HTERT RPE-1 (cell line): ENCODE results near the gene PPP1R13B.

Experiments used
- in situ Hi-C: fragments of 300-500 bp; cut with MboI; formaldehyde crosslinking; loops from 4 replicates; pipeline ENCODE4 v1.14.3; 2020; ENCODE audit warnings: low sequenced_read_pairs

PPP1R13B gene

DNA sequence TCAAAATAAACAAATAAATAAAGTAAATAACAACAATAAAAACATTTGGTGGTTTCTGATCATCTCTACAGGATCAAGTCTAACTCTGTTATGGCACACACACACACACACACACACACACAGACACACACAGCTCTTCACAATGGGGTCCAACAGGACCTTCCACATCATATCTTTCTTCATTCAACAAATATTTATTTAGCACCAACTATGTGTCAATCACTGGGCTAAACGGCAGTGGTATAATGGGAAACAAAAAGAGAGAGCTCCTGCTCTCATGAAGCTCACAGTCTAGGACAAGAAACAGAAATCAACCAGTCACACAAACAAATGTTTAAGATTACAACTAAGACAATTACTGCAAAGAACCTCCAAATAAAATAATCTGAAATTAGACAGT, 9.3 kb downstream of the PPP1R13B start:
- in situ Hi-C loops: no loop called here

GRCh38 chr14:103836976-103837725, 10.2 kb downstream of the PPP1R13B start:
- in situ Hi-C loops: no loop called here

DNA sequence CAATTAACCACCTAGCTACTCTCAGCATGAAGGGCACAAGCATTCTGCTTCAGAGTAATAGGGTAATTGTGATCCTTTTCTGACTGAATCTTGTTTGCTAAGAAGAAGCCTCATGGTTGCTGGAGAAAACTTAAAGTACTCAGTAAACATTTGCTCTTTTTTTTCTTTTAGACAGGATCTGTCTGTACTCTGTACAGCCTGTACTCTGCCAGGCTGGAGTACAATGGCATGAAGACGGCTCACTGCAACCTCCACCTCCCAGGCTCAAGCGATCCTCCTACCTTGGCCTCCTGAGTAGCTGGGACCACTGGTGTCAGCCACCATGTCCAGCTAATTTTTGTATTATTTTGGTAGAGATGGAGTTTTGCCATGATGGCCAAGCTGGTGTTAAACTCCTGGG, 12.4 kb downstream of the PPP1R13B start:
- in situ Hi-C loops: no loop called here

DNA sequence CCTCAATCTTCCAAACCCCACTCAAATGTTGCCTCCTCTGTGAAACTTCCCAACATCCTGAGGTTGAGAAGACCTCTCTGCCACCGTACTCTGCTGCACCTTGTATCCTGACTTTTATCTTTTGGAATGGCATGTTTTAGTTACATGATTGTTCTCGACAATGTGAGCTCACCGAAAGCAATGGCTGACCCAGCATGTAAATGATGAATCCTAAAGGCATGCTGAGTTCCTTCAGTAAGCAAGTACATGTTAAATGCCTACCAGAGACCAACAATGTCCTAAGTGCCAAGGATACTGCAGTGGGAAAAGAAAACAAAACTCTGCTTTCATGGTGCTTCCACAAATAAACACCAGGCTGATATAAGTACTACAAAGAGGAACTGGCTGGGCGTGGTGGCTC, 13.7 kb downstream of the PPP1R13B start:
- in situ Hi-C loops: no loop called here

- in situ Hi-C loops: no loop called here
Measured at GRCh38 chr14:103832046-103832445, 15.3 kb downstream of the PPP1R13B start.

DNA sequence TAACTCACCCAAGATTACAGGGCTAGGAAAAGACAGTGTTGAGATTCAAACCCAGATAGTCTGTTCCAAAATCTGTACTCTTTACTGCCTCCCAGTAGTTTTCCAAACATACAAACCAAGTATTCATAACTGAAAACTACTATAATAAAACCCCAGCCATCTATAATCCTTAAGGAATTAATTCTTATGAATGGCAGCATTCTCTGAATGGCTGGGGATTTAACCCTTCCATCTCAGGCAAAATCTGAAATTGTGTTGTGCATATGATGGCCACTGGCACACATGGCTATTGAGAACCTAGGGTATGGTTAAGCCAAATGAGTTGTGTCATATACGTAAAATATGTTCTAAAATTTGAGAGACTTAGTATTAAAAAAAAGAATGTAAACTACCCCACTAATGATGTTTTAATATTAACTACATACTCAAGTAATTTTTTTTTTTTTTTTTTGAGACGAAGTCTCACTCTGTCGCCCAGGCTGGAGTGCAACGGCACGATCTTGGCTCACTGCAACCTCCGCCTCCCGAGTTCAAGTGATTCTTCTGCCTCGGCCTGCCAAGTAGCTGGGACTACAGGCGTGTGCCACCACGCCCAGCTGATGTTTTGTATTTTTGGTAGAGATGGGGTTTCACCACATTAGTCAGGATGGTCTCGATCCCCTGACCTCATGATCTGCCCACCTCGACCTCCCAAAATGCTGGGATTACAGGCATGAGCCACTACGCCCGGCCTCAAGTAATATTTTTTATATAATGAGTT, 16.7 kb downstream of the PPP1R13B start:
- in situ Hi-C loops: no loop called here

GRCh38 chr14:103828315-103828967, 18.9 kb downstream of the PPP1R13B start:
- in situ Hi-C loops: no loop called here

- in situ Hi-C loops: no loop called here
Measured at GRCh38 chr14:103825101-103825500, 22.3 kb downstream of the PPP1R13B start.

GRCh38 chr14:103820908-103821307, 26.5 kb downstream of the PPP1R13B start:
- in situ Hi-C loops: no loop called here

- in situ Hi-C loops: no loop called here
Measured at GRCh38 chr14:103820382-103820781, 27.0 kb downstream of the PPP1R13B start.

DNA sequence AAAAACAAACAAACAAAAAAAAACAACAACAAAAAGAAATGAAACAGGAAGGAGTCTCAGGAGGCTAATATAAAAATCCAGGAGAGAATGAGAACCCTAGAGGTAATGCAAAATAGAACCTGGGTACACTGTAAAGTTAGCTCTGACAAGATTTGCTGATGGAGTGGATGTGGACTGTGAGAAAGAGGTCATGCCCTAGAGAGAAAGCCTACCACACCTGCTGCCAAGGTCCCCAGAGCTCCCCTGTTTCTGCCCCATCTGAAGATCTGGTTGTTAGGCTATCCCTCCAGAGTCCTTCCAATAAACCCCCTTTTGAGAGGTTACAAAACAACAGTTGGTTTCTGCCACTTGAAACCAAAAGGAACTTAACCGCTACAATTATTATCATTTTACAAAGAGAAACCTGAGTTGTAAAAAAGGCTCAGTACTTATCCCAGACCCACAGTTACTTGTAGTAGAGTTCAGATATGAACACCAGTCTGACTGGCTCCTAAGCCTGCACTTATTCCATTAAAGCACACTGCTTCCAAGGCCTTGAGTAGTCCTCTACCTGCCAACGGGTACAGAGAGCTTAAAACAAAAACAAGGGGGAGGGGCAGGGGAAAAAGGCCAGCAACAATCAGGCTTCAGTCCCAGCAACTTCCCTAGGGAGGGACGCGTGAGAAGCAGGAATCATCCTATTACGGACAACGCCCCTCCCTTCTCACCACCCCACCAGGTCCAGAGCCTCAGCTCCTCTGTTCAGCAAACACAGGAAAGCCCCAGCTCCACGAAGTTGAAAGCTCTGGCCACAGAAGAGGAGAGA, 27.7 kb downstream of the PPP1R13B start:
- in situ Hi-C loops: no loop called here

DNA sequence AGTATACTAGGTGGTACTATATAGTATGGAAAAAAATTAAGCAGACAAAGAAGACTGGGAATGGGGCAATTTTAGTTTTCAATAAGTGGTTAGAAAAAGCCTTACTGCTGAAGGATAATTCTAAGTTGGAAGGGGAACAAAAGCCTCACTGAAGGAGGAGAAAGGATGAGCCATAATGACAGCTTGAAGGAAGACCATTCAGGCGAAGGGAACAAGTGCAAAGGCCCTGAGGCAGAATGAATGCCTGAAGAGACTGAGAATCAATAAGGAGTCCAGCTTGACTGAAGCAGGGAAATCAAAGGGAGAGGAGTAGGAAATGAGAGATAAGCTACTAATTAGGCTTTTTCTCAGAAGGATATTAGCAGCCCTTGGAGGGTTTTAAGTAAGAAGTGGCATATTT, 28.5 kb downstream of the PPP1R13B start:
- in situ Hi-C loops: no loop called here

- in situ Hi-C loops: no loop called here
Measured at GRCh38 chr14:103818422-103818821, 29.0 kb downstream of the PPP1R13B start.

DNA sequence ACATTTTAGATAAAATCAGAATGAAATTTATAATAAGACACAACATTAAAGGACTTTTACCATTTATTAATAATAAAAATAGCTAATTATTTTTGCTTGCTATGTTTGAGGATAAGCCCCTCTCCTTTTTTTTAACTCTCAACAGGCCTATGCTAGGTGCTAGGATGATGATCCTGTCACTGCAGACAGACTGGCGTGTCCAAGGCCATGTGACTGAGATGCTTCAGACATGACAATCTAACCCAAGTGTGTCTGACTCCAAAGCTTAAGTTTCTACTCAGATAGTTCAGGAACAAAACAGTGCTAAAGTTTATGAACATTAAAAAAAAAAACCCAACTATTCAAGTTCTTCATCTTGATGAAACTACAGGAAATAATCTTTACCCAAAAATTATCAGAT, 29.8 kb downstream of the PPP1R13B start:
- in situ Hi-C loops: no loop called here

GRCh38 chr14:103816991-103817390, 30.4 kb downstream of the PPP1R13B start:
- in situ Hi-C loops: no loop called here

DNA sequence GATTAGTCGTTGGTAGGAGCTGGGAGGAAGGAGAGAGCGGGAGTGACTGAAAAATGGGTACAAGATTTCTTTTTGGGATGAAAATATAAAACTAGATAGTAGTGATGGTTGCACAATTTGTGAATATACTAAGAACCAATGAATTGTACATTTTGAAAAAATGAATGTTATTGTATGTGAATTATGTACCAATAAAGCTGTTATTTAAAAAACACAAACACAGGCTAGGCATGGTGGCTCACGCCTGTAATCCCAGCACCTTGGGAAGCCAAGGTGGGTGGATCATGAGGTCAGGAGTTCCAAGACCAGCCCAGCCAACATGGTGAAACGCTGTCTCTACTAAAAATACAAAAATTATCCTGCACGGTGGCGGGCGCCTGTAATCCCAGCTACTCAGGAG, 32.1 kb downstream of the PPP1R13B start:
- in situ Hi-C loops: no loop called here

DNA sequence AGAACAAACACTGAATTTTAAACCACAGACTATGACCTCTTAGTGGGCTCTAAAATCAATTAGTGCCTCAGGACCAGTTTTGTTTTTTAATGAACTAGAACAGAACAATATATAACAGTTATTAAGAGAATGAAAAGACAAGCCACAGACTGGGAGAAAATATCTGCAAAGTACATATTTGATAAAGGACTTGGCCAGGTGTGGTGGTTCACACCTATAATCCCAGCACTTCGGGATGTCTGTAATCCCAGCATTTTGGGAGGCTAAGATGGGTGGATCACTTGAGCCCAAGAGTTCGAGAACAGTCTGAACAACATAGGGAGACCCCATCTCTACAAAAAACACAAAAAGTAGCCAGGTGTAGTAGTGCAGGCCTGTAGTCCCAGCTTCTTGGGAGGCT, 36.2 kb downstream of the PPP1R13B start:
- in situ Hi-C loops: no loop called here

- in situ Hi-C loops: no loop called here
Measured at GRCh38 chr14:103808403-103809001, 38.9 kb downstream of the PPP1R13B start.

DNA sequence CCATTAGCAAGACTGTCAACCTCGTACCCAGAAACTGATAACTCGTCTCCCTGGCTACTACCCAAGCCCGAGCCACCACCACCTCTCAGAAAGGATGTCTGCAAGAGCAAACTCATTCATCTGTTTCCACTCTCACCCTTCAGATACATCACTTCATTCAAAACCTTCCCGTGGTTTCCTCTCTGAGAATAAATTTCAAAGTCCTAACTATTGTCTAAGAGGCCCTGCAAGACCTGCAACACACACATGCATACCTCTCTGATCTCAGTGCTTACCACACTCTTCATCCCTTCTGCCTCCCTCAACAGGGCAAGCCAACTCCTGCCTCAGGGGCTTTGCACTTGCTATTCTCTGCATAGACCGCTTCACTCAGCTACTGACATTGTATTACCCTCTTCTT, 40.6 kb downstream of the PPP1R13B start:
- in situ Hi-C loops: no loop called here

DNA sequence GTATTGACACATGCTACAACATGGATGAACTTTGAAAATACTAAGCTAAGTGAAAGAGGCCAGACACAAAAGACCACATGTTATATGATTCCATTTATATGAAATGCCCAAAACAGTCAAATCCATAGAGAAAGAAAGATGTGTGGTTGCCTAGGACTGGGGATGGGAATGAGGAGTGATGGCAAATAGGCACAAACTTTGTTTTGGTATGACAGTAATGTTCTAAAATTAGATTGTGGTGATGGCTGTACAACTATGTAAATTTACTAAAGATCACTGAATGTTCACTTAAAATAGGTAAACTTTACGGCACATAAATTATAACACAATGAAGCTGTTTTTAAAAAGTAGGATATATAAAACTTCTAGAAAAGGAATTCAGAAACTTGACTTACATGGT, 41.7 kb downstream of the PPP1R13B start:
- in situ Hi-C loops: no loop called here

- in situ Hi-C loops: no loop called here
Measured at GRCh38 chr14:103803661-103804060, 43.7 kb downstream of the PPP1R13B start.
